ENCODE data around the gene NAPB.

NAPB gene

DNA sequence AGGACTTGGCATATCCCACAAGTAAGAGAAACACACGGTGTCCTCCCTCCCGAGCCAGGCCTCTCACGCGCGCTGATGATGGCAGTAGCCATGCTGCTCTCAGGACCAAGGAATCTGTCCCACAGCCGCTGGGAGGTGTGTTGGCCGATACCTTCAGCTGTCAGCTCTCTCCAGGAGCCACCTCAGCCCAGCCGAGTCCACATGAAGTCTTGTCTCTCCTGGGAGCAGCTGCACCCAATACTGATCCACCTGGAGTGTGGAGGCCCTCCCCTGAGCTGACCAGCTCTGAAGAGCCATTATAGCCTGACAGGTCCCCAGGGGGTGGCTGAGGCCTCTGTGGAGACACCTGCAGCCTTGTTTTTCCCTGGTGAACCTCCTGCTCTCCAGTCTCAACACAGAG is 94.5 kb downstream of the NAPB start:
- no peaks in the 10 kb centered on the region for H3K36me3 ChIP-seq (ENCODE audit: insufficient read depth, low read length)
- no peak overlapping the region for H3K9ac ChIP-seq (ENCODE audit: low read depth, low read length, poor library complexity, severe bottlenecking)
- no peaks in the 10 kb centered on the region for H3K4me1 ChIP-seq (ENCODE audit: insufficient read depth, low read length, poor library complexity, severe bottlenecking)
- no peak overlapping the region for H3K4me3 ChIP-seq (ENCODE audit: low read length, poor library complexity, severe bottlenecking)
- H3K4me2 ChIP-seq (ENCODE audit: low read depth, low read length, poor library complexity, severe bottlenecking), result no peak overlapping the region
- H4K20me1 ChIP-seq (ENCODE audit: insufficient read depth, low read length, poor library complexity, severe bottlenecking), result no peaks in the 10 kb centered on the region
- no peak for TF ChIP-seq EZH2phosphoT487 (IDR thresholded peaks at IDR 0.05; ENCODE audit: borderline replicate concordance)
- no peak for TF ChIP-seq CTCF (conservative IDR thresholded peaks at IDR 0.05; ENCODE audit: low read length)
- H3K79me2 ChIP-seq (ENCODE audit: insufficient read depth, low read length), result no peaks in the 10 kb centered on the region
- no peaks in the 10 kb centered on the region for H3K9me2 ChIP-seq (replicated peaks; ENCODE audit: low read depth, low read length)
- no peak overlapping the region for H2AFZ ChIP-seq (ENCODE audit: low read length)
- H3K27me3 ChIP-seq (ENCODE audit: insufficient read depth, low read length, poor library complexity, severe bottlenecking), result no peaks in the 10 kb centered on the region
- H3F3A ChIP-seq (ENCODE audit: low read depth), result no peaks in the 10 kb centered on the region
- H3K9me3 ChIP-seq (ENCODE audit: insufficient read depth, low read depth, low read length), result no peaks in the 10 kb centered on the region; the same call in 1 of the 2 replicates

DNA sequence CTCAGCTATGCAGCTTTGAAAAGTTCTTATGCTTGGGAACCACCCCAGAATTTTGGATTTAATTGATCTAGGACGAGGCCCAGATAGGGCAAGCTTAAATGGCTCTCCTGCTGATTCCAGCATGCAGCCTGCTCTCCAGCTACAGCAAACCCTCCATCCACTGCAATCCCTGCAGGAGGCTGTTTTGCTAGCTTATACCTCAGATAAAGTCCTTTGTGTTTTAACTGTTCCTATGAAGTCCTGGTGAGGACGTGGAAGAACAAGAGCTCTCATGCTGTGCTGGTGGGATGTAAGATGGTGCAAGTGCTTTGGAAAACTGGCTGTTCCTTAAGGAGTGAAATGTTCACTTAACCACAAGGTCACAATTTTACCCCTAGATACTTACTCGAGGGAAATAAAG is 96.2 kb downstream of the NAPB start:
- Histone ChIP-seq H3K36me3 (ENCODE audit: insufficient read depth, low read length) (no peaks in the 10 kb centered on the region), H3F3A (ENCODE audit: low read depth) (no peaks in the 10 kb centered on the region), H3K9ac (ENCODE audit: low read depth, low read length, poor library complexity, severe bottlenecking) (no peak overlapping the region), H4K20me1 (ENCODE audit: insufficient read depth, low read length, poor library complexity, severe bottlenecking) (no peaks in the 10 kb centered on the region), H3K4me2 (ENCODE audit: low read depth, low read length, poor library complexity, severe bottlenecking) (no peak overlapping the region), H3K4me1 (ENCODE audit: insufficient read depth, low read length, poor library complexity, severe bottlenecking) (no peaks in the 10 kb centered on the region), H2AFZ (ENCODE audit: low read length) (no peak overlapping the region), H3K79me2 (ENCODE audit: insufficient read depth, low read length) (no peaks in the 10 kb centered on the region), H3K4me3 (ENCODE audit: low read length, poor library complexity, severe bottlenecking) (no peak overlapping the region), H3K27me3 (ENCODE audit: insufficient read depth, low read length, poor library complexity, severe bottlenecking) (no peaks in the 10 kb centered on the region), H3K9me2 (replicated peaks; ENCODE audit: low read depth, low read length) (no peaks in the 10 kb centered on the region), H3K9me3 (ENCODE audit: insufficient read depth, low read depth, low read length) (no peaks in the 10 kb centered on the region; the same call in 1 of the 2 replicates)
- no peak for TF ChIP-seq CTCF (conservative IDR thresholded peaks at IDR 0.05; ENCODE audit: low read length)
- TF ChIP-seq EZH2phosphoT487 (IDR thresholded peaks at IDR 0.05; ENCODE audit: borderline replicate concordance), result no peak
